GM19324 (cell line): Measurements from ENCODE around the gene LAIR2.

Source experiments
- ATAC-seq: cut with Tn5 transposase; IDR thresholded peaks from one replicate; pipeline ENCODE4 v1.9.1; 2021; ENCODE audit warnings: mild to moderate bottlenecking, moderate library complexity; ENCODE audit not compliant: unreplicated experiment, low FRiP score

The LAIR2 gene, protein sequence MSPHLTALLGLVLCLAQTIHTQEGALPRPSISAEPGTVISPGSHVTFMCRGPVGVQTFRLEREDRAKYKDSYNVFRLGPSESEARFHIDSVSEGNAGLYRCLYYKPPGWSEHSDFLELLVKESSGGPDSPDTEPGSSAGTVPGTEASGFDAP

GRCh38 chr19:54502518-54503048 lies at the start of gene LAIR2:
Gene LAIR2, plus strand, starts transcription at chr19:54502831. Its CDS starts 88 bp downstream, at chr19:54502919.
- ATAC-seq = no peak

DNA sequence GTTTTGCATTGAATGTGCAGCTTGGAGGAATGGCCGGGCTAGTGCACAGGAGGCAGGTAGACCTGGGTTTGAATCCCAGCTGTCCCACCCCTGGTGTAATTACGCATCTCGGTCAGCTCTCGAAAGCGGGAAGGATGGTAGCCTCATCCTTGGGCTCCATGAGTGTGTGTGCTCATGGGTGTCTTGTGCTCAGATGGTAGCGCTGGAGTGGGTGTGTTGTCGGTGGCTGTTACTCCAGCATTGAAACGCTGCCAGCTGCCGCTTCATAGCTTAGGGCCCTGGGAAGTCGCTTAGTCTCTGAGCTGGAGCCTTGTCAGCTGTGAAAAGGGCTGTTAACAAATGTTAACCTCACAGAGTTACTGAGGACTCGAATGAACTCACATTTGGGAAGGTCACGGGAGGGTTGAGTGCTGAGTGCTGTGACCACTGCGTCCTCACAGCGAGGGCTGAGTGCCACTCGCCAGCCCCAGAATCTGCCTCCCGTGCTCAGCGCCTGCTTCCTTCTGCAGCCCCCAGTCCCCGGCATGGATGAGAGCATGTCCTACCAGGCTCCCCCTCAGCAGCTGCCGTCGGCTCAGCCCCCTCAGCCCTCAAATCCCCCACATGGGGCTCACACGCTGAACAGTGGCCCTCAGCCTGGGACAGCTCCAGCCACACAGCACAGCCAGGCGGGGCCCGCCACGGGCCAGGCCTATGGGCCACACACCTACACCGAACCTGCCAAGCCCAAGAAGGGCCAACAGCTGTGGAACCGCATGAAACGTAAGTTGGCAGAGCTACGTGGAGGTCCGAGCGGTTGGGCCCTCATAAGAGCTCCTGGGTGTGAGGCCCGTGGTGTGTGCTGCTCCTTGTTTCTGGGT lies 48.5 kb upstream of the LAIR2 start:
- no peak for ATAC-seq

DNA sequence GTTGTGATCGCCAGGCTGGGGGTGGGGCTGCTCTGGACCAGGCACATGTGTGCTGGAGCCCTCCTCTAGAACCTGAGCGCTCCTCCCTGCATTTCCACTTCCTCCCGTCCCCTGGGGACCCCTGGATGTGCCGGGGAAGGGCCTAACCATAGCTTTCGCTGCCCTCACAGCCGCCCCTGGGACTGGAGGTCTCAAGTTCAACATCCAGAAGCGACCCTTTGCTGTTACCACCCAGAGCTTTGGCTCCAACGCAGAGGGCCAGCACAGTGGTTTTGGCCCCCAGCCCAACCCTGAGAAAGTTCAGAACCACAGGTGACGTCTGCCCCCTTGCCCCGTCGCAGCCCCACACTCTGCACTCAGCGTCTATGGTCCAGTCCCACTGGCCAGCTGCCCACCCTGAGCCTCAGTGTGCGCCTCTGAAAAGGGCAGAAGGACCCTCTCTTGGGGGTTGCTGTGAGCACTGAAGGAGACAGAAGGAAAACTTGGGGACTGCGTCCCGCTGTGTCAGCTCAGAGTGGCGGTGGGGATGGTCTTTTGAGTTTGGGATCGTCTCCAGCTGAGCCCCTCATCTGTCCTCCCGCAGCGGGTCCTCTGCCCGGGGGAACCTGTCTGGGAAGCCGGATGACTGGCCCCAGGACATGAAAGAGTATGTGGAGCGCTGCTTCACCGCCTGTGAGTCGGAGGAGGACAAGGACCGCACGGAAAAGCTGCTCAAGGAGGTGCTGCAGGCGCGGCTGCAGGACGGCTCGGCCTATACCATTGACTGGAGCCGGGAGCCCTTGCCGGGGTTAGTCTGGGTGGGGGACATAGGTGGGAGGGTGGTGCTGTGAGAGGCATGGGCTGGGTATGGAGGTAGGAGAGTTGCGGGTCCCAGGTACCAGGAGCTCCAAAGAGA lies 47.6 kb upstream of the LAIR2 start:
- ATAC-seq = no peak

- no peak for ATAC-seq
These were observed 46.7 kb upstream of the LAIR2 start for GRCh38 chr19:54455786-54456422.

DNA sequence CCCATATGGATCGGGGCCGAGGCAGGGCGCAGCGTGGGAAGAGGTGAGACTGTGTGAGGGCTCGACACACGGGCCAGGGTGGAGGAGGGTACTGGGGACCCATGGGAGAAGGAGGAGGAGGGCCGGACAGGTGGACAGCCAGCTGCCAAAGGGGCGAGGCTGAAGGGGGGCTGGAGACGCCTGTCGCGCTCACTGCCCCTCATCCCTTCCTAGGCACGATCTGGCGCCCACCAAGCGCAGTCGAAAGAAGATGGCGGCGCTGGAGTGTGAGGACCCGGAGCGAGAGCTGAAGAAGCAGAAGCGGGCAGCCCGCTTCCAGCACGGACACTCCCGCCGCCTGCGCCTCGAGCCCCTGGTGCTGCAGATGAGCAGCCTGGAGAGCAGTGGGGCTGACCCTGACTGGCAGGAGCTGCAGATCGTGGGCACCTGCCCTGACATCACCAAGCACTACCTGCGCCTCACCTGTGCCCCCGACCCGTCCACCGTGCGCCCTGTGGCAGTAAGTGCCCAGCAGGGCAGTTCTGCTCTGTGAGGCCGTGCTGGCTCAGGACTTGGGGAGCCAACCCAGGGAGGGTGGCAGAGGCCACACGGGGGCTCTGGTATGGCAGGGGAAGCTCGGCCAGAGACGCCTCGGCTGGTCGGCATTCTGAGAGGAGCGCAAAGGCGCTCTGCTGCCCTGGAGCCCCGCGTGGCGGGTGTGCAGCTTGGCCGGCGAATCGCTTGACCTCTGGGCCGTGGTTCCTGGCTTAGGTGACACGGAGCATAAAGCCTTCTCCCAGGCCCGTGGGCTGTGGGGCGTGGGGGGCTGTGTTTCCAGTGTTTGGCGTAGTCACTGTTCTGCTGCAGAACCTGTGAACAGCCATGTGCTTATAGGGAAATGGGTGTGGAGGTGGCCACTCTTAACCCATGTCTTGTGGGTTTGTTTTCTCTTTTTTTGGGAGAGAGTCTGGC lies 45.9 kb upstream of the LAIR2 start:
- no peak for ATAC-seq

- no peak for ATAC-seq
These were observed 44.6 kb upstream of the LAIR2 start for GRCh38 chr19:54457773-54458647.

DNA sequence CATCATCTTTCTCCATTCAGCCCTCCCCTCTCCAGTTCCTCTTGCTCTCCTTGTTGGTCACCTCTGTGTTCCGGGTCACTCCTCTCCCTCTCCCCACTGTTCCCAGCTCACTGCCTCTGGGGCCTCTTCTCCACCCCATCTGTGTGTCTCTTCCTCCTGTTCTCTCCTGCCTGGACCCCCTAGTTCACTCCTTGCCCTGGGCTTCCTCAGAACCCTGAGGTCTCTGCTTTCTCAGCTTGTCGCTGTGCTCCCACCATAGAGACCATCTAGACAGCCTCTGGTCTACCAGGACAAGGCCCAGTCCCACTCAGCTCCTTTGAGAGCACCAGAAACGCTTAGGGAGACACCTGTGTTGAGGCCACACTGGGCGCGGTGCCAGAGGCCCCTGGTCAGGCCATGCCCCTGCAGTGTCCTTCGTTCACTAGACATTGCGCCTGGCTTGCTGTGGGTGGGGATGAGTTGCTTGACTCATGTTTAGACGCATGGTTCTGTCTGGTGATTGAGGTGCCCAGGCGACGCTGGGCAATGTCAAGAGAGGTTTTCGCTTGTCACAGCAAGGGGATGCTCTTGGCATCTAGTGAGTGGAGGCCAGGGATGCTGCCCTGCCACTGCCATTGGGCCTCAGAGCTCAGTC lies 43.9 kb upstream of the LAIR2 start:
- ATAC-seq = no peak

GRCh38 chr19:54459282-54460229 lies 43.1 kb upstream of the LAIR2 start:
- ATAC-seq = no peak

DNA sequence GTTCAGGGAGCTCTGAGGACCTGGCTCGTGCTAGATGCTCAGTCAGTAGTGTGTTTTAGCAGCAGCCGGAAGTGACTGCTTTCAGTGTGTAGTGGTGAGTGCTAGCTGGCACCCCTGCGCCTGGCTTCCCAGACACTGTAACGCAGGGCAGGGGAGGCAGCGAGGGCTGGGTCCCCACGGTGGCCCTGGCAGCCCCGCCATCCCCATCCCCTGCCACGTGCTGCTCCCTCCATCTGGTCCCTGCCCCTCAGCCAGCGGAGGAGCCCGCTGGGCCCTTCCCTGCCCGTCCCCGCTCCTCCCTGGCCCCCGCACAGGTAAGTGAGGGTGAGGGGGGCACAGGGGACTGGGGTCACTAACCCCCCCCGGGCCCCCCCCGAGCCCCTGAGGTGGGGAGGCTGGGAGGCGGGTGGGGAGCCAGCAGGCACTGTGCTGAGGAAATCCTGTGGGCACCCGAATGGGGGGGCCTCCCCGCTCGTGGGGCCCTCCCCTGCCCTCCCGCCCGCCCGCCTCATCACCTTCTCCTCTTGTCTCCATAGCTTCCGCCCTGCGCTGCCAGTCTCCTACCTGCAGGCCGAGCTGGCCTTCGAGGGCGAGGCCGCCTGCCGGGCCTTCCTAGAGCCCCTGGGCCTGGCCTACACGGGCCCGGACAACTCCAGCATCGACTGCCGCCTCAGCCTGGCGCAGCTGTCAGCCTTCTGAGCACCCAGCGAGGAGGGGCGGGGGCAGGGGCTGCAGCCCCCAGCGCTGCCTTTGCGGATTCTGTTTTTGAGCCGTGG lies 42.2 kb upstream of the LAIR2 start:
- no peak for ATAC-seq

DNA sequence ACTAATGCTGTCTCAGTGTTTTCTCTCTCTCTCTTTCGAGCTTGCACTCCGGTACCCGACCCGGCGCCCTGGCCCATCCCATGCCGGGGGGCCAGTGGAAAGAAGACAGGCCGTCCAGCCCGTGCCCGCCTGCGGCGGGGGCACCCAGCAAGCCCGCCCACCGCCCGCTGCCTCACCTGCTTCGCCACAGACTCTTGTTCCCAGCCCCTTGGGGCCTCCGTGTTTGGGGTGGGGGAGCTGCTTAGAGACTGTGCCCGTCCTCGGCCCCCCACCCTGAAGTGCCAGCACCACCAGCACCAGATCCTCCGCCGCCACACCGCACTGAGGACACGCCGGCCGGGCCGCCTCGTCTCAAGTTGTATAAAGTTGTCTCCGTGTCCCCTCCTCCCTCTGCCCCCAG lies 41.4 kb upstream of the LAIR2 start:
- no peak for ATAC-seq

GRCh38 chr19:54461613-54462012 lies 41.0 kb upstream of the LAIR2 start:
- ATAC-seq = no peak

GRCh38 chr19:54462047-54462654 lies 40.5 kb upstream of the LAIR2 start:
- no peak for ATAC-seq

DNA sequence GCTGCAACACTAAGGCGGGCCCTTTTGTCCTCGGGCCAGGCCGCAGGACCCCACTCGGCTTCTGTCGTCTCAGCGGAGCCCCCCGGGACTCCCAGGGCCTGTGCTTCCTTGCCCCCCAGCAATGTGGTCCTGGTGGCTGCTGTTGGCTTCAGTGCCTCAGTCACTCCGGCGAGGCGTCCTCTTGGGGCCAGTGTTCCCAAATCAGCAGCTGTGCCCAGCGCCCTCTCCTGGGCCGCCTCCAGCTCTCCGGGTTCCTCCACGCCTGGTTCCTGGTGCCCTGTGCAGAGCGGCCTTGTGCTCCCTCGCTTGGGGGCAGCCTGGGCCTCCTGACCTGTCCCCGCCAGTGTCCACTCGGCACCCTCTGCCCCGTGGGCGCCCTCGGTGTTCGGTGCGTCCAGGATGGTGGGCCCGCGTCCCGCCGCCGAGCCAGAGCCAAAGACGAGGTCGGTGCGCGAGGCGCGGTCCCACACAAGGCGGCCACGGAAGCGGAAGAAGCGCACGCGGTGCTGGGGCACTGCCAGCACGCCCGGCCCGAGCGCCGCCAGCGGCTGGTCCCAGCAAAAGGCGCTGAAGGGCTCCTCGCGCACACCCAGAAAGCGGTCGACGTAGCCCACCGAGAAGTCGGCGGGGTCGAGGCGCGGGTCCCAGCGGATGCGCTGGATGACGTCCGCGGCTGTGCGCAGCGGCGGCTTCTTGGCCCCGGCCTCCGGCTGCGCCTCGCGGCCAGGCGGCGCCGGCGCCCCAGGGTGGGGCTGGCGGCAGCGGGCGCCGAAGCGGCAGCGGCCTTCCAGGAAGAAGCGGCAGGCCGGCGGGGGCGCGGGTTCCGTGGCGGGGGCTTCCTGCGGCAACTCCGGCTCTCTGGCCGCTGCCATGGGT lies 39.7 kb upstream of the LAIR2 start:
- peak; percentile 25 for ATAC-seq

DNA sequence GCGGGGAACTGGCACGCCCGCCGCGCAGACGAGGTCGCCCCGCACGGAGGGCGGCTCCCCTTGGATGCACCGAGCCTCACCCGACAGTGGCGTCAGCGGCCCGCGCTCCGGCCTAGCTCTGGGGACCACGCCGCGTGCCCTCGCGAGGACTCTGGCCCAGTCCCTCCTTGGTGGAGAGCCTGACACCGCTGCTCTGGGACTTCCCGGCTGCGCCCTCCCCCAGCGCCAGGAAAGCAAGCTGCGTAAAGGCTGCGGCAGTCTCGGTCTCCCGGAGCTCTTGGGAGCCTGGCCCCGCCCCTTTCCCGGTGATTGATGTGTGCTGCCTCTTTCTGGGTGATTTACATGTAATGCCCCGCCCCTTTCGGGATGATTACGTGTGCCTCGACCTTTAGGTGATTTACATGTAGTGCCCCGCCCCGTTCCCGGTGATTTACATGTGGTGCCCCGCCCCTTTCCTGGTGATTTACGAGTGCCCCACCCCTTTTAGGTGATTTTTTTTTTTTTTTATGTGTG lies 39.0 kb upstream of the LAIR2 start, which contains the start of gene LENG9:
Gene LENG9, minus strand, starts transcription at position 248 of the 513 bp plus-strand sequence. CDS start 252 bp downstream, outside the sequence.
- peak; percentile 63 for ATAC-seq
